Body of pancreas (tissue), 4 donors: ENCODE data around the gene SUSD4.
"Not testable (repeated sequence)": the region's sequence is repeated elsewhere in the genome, so short reads cannot be mapped to it uniquely, and the experiment has no call there.

Experiments
- CTCF ChIP-seq, 7 experiments: fragments of 450-650 bp in 4 of 7; fragments of 200-600 bp in 3 of 7; sonication (generic) in 3 of 7; IDR thresholded peaks; one replicate each; pipeline ENCODE4 v1.5.1; 2016 to 2019; ENCODE audit warnings: antibody characterized with exemption in 7 of 7
- POLR2A ChIP-seq, 3 donors: fragments of 450-650 bp; IDR thresholded peaks; one replicate each; pipeline ENCODE4 v1.6.1; 2016; ENCODE audit warnings: antibody characterized with exemption in 3 of 3, mild to moderate bottlenecking in 2 of 3

GRCh38 chr1:223251387-223251786, 112.6 kb downstream of the SUSD4 start:
- not testable (repeated sequence) for TF ChIP-seq CTCF, POLR2A (IDR thresholded peaks at IDR 0.05)
